DND-41 (cell line): ENCODE results near the gene AGAP1.

Source experiments
- CTCF ChIP-seq: IDR thresholded peaks from 2 replicates; pipeline ENCODE4 v1.5.1; 2012; ENCODE audit warnings: borderline replicate concordance, low read length, moderate library complexity, mild to moderate bottlenecking; ENCODE audit not compliant: poor library complexity, severe bottlenecking; ENCODE audit errors: extremely low read depth
- EZH2 ChIP-seq: IDR thresholded peaks from 3 replicates; pipeline ENCODE4 v1.6.1; 2012; ENCODE audit warnings: borderline replicate concordance, low read depth, mild to moderate bottlenecking, moderate library complexity, low read length, inconsistent platforms; ENCODE audit not compliant: severe bottlenecking

- TF ChIP-seq EZH2 (no peak), CTCF (peak; percentile 57)
Measured at GRCh38 chr2:235793163-235793752, 299.4 kb downstream of the AGAP1 start.
